ENCODE results near the gene HSPBP1. TPM values are rescaled to one million over a fixed set of nuclear protein-coding genes. Genes with fewer than 3 reads are reported as not detected.

Gene HSPBP1
- total RNA-seq, 1 experiment from 2014 or later: 83.4 TPM

DNA sequence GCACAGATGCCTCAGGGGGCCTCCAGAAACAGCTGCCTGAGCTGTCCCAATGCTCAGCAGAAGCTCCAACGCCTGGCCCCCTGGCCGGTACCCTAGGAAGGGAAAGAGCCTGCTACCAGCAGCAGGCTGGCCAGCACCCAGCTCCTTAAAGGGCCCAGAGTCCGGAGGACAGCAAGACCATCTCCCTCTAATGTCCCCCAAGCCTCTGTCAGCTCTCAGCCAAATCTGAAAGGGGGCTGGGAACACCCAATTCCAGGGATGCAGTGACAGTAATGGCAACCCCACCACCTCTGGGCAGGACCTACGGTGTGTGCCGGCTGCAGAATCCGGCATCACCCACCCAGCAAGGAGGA is 25.3 kb downstream of the HSPBP1 start:
- peaks cover 19% of the 10 kb centered on the region for H3K4me1 ChIP-seq (ENCODE audit: insufficient read depth, low read length, poor library complexity, severe bottlenecking)
- H3K27ac ChIP-seq (ENCODE audit: low read depth, low read length, poor library complexity, severe bottlenecking): peak overlapping the region; percentile 42
- intact Hi-C loops (cut with micrococcal nuclease; ENCODE audit: unreplicated experiment): no loop called here
- no peak for DNase-seq (ENCODE audit: low spot score)
- no peaks in the 10 kb centered on the region for H3K27me3 ChIP-seq (replicated peaks; ENCODE audit: insufficient read depth, low read depth, low read length, poor library complexity)
- no peaks in the 10 kb centered on the region for H3K9me3 ChIP-seq (ENCODE audit: low read depth, low read length, poor library complexity, severe bottlenecking)
- no peak for TF ChIP-seq EZH2 (IDR thresholded peaks at IDR 0.05; ENCODE audit: borderline replicate concordance, low read depth, low read length, poor library complexity, severe bottlenecking)
- TF ChIP-seq, protein P1, sequence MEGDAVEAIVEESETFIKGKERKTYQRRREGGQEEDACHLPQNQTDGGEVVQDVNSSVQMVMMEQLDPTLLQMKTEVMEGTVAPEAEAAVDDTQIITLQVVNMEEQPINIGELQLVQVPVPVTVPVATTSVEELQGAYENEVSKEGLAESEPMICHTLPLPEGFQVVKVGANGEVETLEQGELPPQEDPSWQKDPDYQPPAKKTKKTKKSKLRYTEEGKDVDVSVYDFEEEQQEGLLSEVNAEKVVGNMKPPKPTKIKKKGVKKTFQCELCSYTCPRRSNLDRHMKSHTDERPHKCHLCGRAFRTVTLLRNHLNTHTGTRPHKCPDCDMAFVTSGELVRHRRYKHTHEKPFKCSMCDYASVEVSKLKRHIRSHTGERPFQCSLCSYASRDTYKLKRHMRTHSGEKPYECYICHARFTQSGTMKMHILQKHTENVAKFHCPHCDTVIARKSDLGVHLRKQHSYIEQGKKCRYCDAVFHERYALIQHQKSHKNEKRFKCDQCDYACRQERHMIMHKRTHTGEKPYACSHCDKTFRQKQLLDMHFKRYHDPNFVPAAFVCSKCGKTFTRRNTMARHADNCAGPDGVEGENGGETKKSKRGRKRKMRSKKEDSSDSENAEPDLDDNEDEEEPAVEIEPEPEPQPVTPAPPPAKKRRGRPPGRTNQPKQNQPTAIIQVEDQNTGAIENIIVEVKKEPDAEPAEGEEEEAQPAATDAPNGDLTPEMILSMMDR (conservative IDR thresholded peaks at IDR 0.05; ENCODE audit: low read depth, low read length): no peak
- H3K36me3 ChIP-seq (ENCODE audit: insufficient read depth, low read length, poor library complexity, severe bottlenecking): peaks cover 7% of the 10 kb centered on the region
- CTCF ChIA-PET: no interaction called here
- H3K4me3 ChIP-seq (ENCODE audit: low read depth, low read length, poor library complexity, severe bottlenecking): no peak overlapping the region
- BruUV-seq (replicated peaks): no TSS peak
- POLR2A ChIA-PET (ENCODE audit: low non-redundant PET): no interaction called here

DNA sequence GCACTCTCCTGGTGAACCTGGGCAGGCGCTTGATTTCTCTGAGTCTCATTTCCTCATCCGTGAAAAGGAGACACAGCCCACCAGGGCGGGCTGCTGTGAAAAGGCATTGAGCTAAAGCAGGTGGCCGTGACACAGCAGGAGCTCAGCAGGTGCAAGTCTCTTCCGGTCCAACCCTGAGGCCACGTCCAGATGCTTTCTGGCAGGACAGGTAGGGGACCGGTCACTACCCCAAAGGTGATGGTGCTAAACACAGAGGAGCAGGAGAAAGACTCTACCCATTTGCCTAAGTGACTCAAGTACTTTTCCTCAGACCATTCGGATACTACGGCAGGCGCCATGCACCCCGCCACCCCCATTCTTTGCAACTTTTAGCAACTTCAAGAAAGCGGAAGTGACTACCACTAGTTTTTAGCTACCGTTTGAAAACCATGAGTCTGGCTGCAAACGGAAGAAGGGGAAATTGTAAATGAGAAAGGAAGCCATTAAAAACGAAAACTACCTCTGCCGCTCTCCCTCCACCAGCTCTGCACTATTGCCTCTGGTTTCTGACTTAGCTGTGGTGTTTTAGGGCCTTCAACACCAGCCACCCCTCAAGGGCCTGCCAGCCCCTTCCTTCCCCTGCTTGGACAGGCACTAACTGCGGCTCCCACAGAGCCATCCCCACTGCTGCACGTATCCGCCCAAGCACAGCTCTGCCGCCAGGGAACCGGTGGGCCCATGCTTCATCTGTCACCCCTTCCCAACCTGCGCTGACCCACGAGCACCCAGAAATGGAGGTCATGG is 25.9 kb downstream of the HSPBP1 start:
- ChIA-PET CTCF (no interaction called here), POLR2A (ENCODE audit: low non-redundant PET) (no interaction called here)
- Histone ChIP-seq H3K4me1 (ENCODE audit: insufficient read depth, low read length, poor library complexity, severe bottlenecking) (peaks cover 17% of the 10 kb centered on the region), H3K27ac (ENCODE audit: low read depth, low read length, poor library complexity, severe bottlenecking) (peak overlapping the region; percentile 42), H3K27me3 (replicated peaks; ENCODE audit: insufficient read depth, low read depth, low read length, poor library complexity) (no peaks in the 10 kb centered on the region), H3K9me3 (ENCODE audit: low read depth, low read length, poor library complexity, severe bottlenecking) (no peaks in the 10 kb centered on the region), H3K4me3 (ENCODE audit: low read depth, low read length, poor library complexity, severe bottlenecking) (no peak overlapping the region), H3K36me3 (ENCODE audit: insufficient read depth, low read length, poor library complexity, severe bottlenecking) (peaks cover 7% of the 10 kb centered on the region)
- intact Hi-C loops (cut with micrococcal nuclease; ENCODE audit: unreplicated experiment): no loop called here
- TF ChIP-seq, protein P1 (conservative IDR thresholded peaks at IDR 0.05; ENCODE audit: low read depth, low read length): no peak
- no peak for TF ChIP-seq EZH2 (IDR thresholded peaks at IDR 0.05; ENCODE audit: borderline replicate concordance, low read depth, low read length, poor library complexity, severe bottlenecking)
- BruUV-seq (replicated peaks): no TSS peak
- no peak for DNase-seq (ENCODE audit: low spot score)

DNA sequence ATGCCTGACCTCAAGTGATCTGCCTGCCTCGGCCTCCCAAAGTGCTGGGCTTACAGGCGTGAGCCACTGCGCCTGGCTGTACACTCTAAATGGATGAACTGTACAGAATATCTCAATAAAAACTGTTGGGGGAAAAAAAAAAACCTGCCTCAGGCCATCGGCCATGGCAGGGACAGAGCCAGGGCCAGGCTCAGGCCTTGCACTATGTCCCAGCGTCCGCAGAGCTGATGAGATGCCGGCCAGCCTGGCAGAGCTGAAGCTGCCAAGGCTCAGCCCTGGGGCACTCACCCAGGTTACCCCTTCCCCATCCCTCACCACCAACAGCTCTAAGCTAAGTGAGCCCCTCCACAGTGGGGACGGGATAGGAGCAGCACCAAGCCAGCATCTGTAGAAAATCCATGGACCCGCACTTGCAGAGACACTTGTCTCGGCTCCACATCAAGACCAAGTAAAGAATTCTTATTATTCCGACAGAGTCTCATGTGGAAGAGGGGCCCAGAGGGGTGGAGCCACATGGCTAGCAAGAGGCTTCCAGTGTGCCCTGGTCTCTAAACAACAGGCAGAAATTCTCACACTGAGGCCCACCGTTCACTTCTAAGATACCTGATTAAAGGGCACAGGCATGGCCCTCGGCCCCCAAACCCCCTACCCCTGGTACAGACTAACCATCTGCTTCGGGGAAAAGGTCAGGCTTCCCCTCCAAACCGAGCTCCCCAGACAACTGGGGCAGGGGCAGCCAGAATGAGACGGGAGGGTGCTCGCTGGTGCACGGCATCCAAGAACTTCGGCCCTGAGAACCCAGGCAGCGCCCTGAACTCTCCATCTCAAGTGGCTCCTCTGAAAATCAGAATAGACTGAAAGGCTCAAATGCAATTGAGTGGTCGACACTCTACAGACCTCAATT is 26.9 kb downstream of the HSPBP1 start:
- intact Hi-C loops (cut with micrococcal nuclease; ENCODE audit: unreplicated experiment): no loop called here
- ChIA-PET CTCF (no interaction called here), POLR2A (ENCODE audit: low non-redundant PET) (no interaction called here)
- BruUV-seq (replicated peaks): no TSS peak
- Histone ChIP-seq H3K4me1 (ENCODE audit: insufficient read depth, low read length, poor library complexity, severe bottlenecking) (peaks cover 17% of the 10 kb centered on the region), H3K36me3 (ENCODE audit: insufficient read depth, low read length, poor library complexity, severe bottlenecking) (peaks cover 7% of the 10 kb centered on the region), H3K9me3 (ENCODE audit: low read depth, low read length, poor library complexity, severe bottlenecking) (no peaks in the 10 kb centered on the region), H3K27ac (ENCODE audit: low read depth, low read length, poor library complexity, severe bottlenecking) (peak overlapping the region; percentile 42), H3K4me3 (ENCODE audit: low read depth, low read length, poor library complexity, severe bottlenecking) (no peak overlapping the region), H3K27me3 (replicated peaks; ENCODE audit: insufficient read depth, low read depth, low read length, poor library complexity) (no peaks in the 10 kb centered on the region)
- no peak for DNase-seq (ENCODE audit: low spot score)
- no peak for TF ChIP-seq EZH2 (IDR thresholded peaks at IDR 0.05; ENCODE audit: borderline replicate concordance, low read depth, low read length, poor library complexity, severe bottlenecking)
- TF ChIP-seq, protein P1 (conservative IDR thresholded peaks at IDR 0.05; ENCODE audit: low read depth, low read length): no peak

Measured in A673 (cell line).